Middle frontal gyrus (tissue), 1 donor: Measurements from ENCODE around the gene SLCO2A1.

Source experiments
- DNase-seq: peaks from one replicate; pipeline ENCODE4 v3.0.0-alpha.2; 2015; ENCODE audit warnings: low spot score; ENCODE audit errors: extremely low spot score

The SLCO2A1 gene

GRCh38 chr3:133887074-133887802 is 142.5 kb downstream of the SLCO2A1 start:
- DNase-seq: no peak

GRCh38 chr3:133886031-133886722 is 143.5 kb downstream of the SLCO2A1 start:
- DNase-seq: no peak

- DNase-seq: no peak
Observed at GRCh38 chr3:133884887-133885711, 144.6 kb downstream of the SLCO2A1 start.

- DNase-seq: no peak
Observed at GRCh38 chr3:133884054-133884886, 145.5 kb downstream of the SLCO2A1 start.

GRCh38 chr3:133883641-133884040 is 146.1 kb downstream of the SLCO2A1 start:
- no peak for DNase-seq

GRCh38 chr3:133882986-133883586 is 146.6 kb downstream of the SLCO2A1 start:
- DNase-seq: no peak

- DNase-seq: no peak
Observed at GRCh38 chr3:133881939-133882825, 147.5 kb downstream of the SLCO2A1 start.

- no peak for DNase-seq
Observed at GRCh38 chr3:133881492-133881891, 148.2 kb downstream of the SLCO2A1 start.

- DNase-seq: no peak
Observed at GRCh38 chr3:133880886-133881455, 148.8 kb downstream of the SLCO2A1 start.

GRCh38 chr3:133880287-133880686 is 149.4 kb downstream of the SLCO2A1 start:
- no peak for DNase-seq

- DNase-seq: no peak
Observed at GRCh38 chr3:133878518-133878917, 151.2 kb downstream of the SLCO2A1 start.
